MM.1S (cell line): ENCODE results near the gene RUNX1.

Experiments used
- DNase-seq: peaks from one replicate; pipeline ENCODE4 v3.0.0-alpha.2; 2015
- H2AFZ ChIP-seq: fragments of 300-600 bp; sonication (generic); 2 replicates; pipeline ENCODE4 v1.6.0; 2016; ENCODE audit warnings: antibody characterized with exemption, low read length
- H3F3A ChIP-seq: fragments of 300-600 bp; sonication (generic); 2 replicates; pipeline ENCODE4 v1.6.1; 2016; ENCODE audit warnings: mild to moderate bottlenecking, antibody characterized with exemption, low read length, moderate library complexity, mixed read lengths; ENCODE audit not compliant: insufficient read depth
- H3K27ac ChIP-seq: fragments of 300-600 bp; sonication (generic); 2 replicates; pipeline ENCODE4 v1.5.1; 2016; ENCODE audit warnings: mild to moderate bottlenecking, low read length
- H3K27me3 ChIP-seq: fragments of 300-600 bp; sonication (generic); replicated peaks from 2 replicates; pipeline ENCODE4 v1.6.0; 2016; ENCODE audit warnings: low read length; ENCODE audit not compliant: insufficient read depth
- H3K36me3 ChIP-seq: fragments of 300-600 bp; sonication (generic); replicated peaks from 2 replicates; pipeline ENCODE4 v1.6.1; 2016; ENCODE audit warnings: mild to moderate bottlenecking, low read length, mixed read lengths; ENCODE audit not compliant: insufficient read depth
- H3K4me1 ChIP-seq: fragments of 300-600 bp; sonication (generic); 2 replicates; pipeline ENCODE4 v1.6.1; 2016; ENCODE audit warnings: low read length, mixed read lengths
- H3K4me2 ChIP-seq: fragments of 300-600 bp; sonication (generic); 2 replicates; pipeline ENCODE4 v1.6.0; 2016; ENCODE audit warnings: low read depth, low read length
- H3K4me3 ChIP-seq: fragments of 300-600 bp; sonication (generic); 2 replicates; pipeline ENCODE4 v1.5.1; 2016; ENCODE audit warnings: low read length, mixed read lengths
- H3K79me2 ChIP-seq: fragments of 300-600 bp; sonication (generic); 2 replicates; pipeline ENCODE4 v1.6.1; 2016; ENCODE audit warnings: mixed run types, low read length, mixed read lengths
- H3K9ac ChIP-seq: fragments of 300-600 bp; sonication (generic); 2 replicates; pipeline ENCODE4 v1.6.1; 2016; ENCODE audit warnings: low read length, mixed read lengths
- H3K9me2 ChIP-seq: fragments of 300-600 bp; sonication (generic); replicated peaks from 2 replicates; pipeline ENCODE4 v1.6.1; 2016; ENCODE audit warnings: mild to moderate bottlenecking, low read length, mixed read lengths; ENCODE audit not compliant: insufficient read depth
- H3K9me3 ChIP-seq: fragments of 300-600 bp; sonication (generic); replicated peaks from 2 replicates; pipeline ENCODE4 v1.6.1; 2016; ENCODE audit warnings: mild to moderate bottlenecking, low read length, mixed read lengths; ENCODE audit not compliant: insufficient read depth
- H4K20me1 ChIP-seq: fragments of 300-600 bp; sonication (generic); 2 replicates; pipeline ENCODE4 v1.6.1; 2016; ENCODE audit warnings: mild to moderate bottlenecking, low read length, moderate library complexity, mixed read lengths; ENCODE audit not compliant: insufficient read depth
- CTCF ChIP-seq: fragments of 300-600 bp; sonication (generic); IDR thresholded peaks from 2 replicates; pipeline ENCODE4 v1.5.1; 2016; ENCODE audit warnings: antibody characterized with exemption, low read length, mixed read lengths
- EZH2 ChIP-seq: fragments of 300-600 bp; sonication (generic); optimal IDR thresholded peaks from 2 replicates; pipeline ENCODE3; 2017; ENCODE audit warnings: low read depth, mild to moderate bottlenecking, antibody characterized with exemption, low read length, mixed read lengths
- EZH2phosphoT487 ChIP-seq: fragments of 300-600 bp; sonication (generic); IDR thresholded peaks from 2 replicates; pipeline ENCODE4 v1.6.1; 2018; ENCODE audit warnings: antibody characterized with exemption, low read length

Gene RUNX1

GRCh38 chr21:34960687-34961086 is 88.4 kb downstream of the RUNX1 start:
- TF ChIP-seq EZH2 (no peak), CTCF (no peak), EZH2phosphoT487 (no peak)
- DNase-seq = no peak
- Histone ChIP-seq H3K4me1 (no peaks in the 10 kb centered on the region), H3K9me3 (no peaks in the 10 kb centered on the region), H3K9ac (no peak overlapping the region), H3K4me3 (no peak overlapping the region), H2AFZ (no peak overlapping the region), H3K79me2 (no peaks in the 10 kb centered on the region), H3K36me3 (no peaks in the 10 kb centered on the region), H3K27me3 (no peaks in the 10 kb centered on the region), H3K4me2 (no peak overlapping the region), H3K9me2 (no peaks in the 10 kb centered on the region), H3F3A (no peaks in the 10 kb centered on the region), H3K27ac (no peak overlapping the region), H4K20me1 (no peaks in the 10 kb centered on the region)

- Histone ChIP-seq H3K9ac (no peak overlapping the region), H3K4me3 (no peak overlapping the region), H3K9me2 (no peaks in the 10 kb centered on the region), H3K79me2 (no peaks in the 10 kb centered on the region), H3K27me3 (no peaks in the 10 kb centered on the region), H3K4me1 (no peaks in the 10 kb centered on the region), H3K36me3 (no peaks in the 10 kb centered on the region), H3K4me2 (no peak overlapping the region), H4K20me1 (no peaks in the 10 kb centered on the region), H3F3A (no peaks in the 10 kb centered on the region), H2AFZ (no peak overlapping the region), H3K9me3 (no peaks in the 10 kb centered on the region), H3K27ac (no peak overlapping the region)
- DNase-seq = no peak
- no peak for TF ChIP-seq CTCF
- TF ChIP-seq EZH2phosphoT487 = no peak
- no peak for TF ChIP-seq EZH2
Observed at GRCh38 chr21:34959607-34960006, 89.5 kb downstream of the RUNX1 start.

GRCh38 chr21:34958040-34958439 is 91.1 kb downstream of the RUNX1 start:
- no peak overlapping the region for H3K4me2 ChIP-seq
- no peak overlapping the region for H3K9ac ChIP-seq
- H4K20me1 ChIP-seq = no peaks in the 10 kb centered on the region
- no peaks in the 10 kb centered on the region for H3K4me1 ChIP-seq
- TF ChIP-seq EZH2phosphoT487 (no peak), CTCF (no peak), EZH2 (no peak)
- no peak for DNase-seq
- H2AFZ ChIP-seq = no peak overlapping the region
- no peaks in the 10 kb centered on the region for H3K9me2 ChIP-seq
- no peaks in the 10 kb centered on the region for H3K79me2 ChIP-seq
- H3K27ac ChIP-seq = no peak overlapping the region
- no peaks in the 10 kb centered on the region for H3K36me3 ChIP-seq
- H3K27me3 ChIP-seq = no peaks in the 10 kb centered on the region
- no peaks in the 10 kb centered on the region for H3F3A ChIP-seq
- H3K9me3 ChIP-seq = no peaks in the 10 kb centered on the region
- H3K4me3 ChIP-seq = no peak overlapping the region
